ENCODE data around the gene CDHR5. TPM values are rescaled to one million over a fixed set of nuclear protein-coding genes. Genes with fewer than 3 reads are reported as not detected.

The CDHR5 gene
- total and polyA plus RNA-seq, 9 donors, result 0.07 to 2.3 (median 0.21) TPM; not detected in 5

- H3K4me1 ChIP-seq (ENCODE audit: insufficient read depth), result peaks cover 21% of the 10 kb centered on the region
- TF ChIP-seq EP300 (IDR thresholded peaks at IDR 0.05), result no peak
- TF ChIP-seq CTCF (IDR thresholded peaks at IDR 0.05), result no peak
- TF ChIP-seq POLR2A (IDR thresholded peaks at IDR 0.05), result no peak
- H3K36me3 ChIP-seq, result peaks cover 2% of the 10 kb centered on the region
- no peaks in the 10 kb centered on the region for H3K27me3 ChIP-seq
- H3K27ac ChIP-seq, result no peak overlapping the region
- intact Hi-C loops (cut with DNase I), result no loop called here
- H3K9me3 ChIP-seq, result no peaks in the 10 kb centered on the region
- no peak for DNase-seq
- 49 to 69% (median 51%) methylated on average over 20 of the region's 20 CpGs for WGBS, 3 donors
- H3K4me3 ChIP-seq, result no peak overlapping the region
Measured at GRCh38 chr11:579830-580601, 44.7 kb downstream of the CDHR5 start.

- Histone ChIP-seq H3K27ac (no peak overlapping the region), H3K36me3 (peaks cover 2% of the 10 kb centered on the region), H3K4me3 (no peak overlapping the region), H3K4me1 (ENCODE audit: insufficient read depth) (peaks cover 25% of the 10 kb centered on the region), H3K27me3 (no peaks in the 10 kb centered on the region), H3K9me3 (no peaks in the 10 kb centered on the region)
- no peak for DNase-seq
- TF ChIP-seq POLR2A (IDR thresholded peaks at IDR 0.05) (no peak), CTCF (IDR thresholded peaks at IDR 0.05) (no peak), EP300 (IDR thresholded peaks at IDR 0.05) (no peak)
- intact Hi-C loops (cut with DNase I), result no loop called here
- 66 to 75% (median 68%) methylated on average over 21 of the region's 21 CpGs for WGBS, 3 donors
Measured at GRCh38 chr11:578276-579035, 46.3 kb downstream of the CDHR5 start.

- Histone ChIP-seq H3K36me3 (peaks cover 2% of the 10 kb centered on the region), H3K27ac (no peak overlapping the region), H3K4me1 (ENCODE audit: insufficient read depth) (peaks cover 25% of the 10 kb centered on the region), H3K9me3 (no peaks in the 10 kb centered on the region), H3K4me3 (peak overlapping the region; percentile 80), H3K27me3 (no peaks in the 10 kb centered on the region)
- DNase-seq, result no peak
- 27 to 46% (median 30%) methylated on average over 6 of the region's 6 CpGs for WGBS, 3 donors
- intact Hi-C loops (cut with DNase I), result no loop called here
- no peak for TF ChIP-seq POLR2A (IDR thresholded peaks at IDR 0.05)
- TF ChIP-seq EP300 (IDR thresholded peaks at IDR 0.05), result no peak
- TF ChIP-seq CTCF (IDR thresholded peaks at IDR 0.05), result no peak
Measured at GRCh38 chr11:577611-577894, 47.2 kb downstream of the CDHR5 start.

GRCh38 chr11:576811-577610 is 47.7 kb downstream of the CDHR5 start:
- WGBS, 3 donors, result 1 to 2% (median 1%) methylated on average over 28 to 48 of the region's 48 CpGs
- intact Hi-C loops (cut with DNase I), result no loop called here
- TF ChIP-seq POLR2A (IDR thresholded peaks at IDR 0.05) (no peak), CTCF (IDR thresholded peaks at IDR 0.05) (no peak), EP300 (IDR thresholded peaks at IDR 0.05) (no peak)
- no peaks in the 10 kb centered on the region for H3K9me3 ChIP-seq
- H3K4me3 ChIP-seq, result peak overlapping the region; percentile 80
- no peak overlapping the region for H3K27ac ChIP-seq
- H3K4me1 ChIP-seq (ENCODE audit: insufficient read depth), result peaks cover 25% of the 10 kb centered on the region
- peak in 2 of 5 donors; percentile 52 to 53 for DNase-seq
- H3K36me3 ChIP-seq, result peaks cover 2% of the 10 kb centered on the region
- no peaks in the 10 kb centered on the region for H3K27me3 ChIP-seq

Measured in ovary (tissue), 9 donors.